Mammary epithelial cell (primary cell): ENCODE results near the gene CEP68.

Experiments
- CTCF ChIP-seq, 2 donors: IDR thresholded peaks in 1 of 2; conservative IDR thresholded peaks in 1 of 2; 2 replicates each; pipeline ENCODE4 v1.5.1; 2011 to 2012; ENCODE audit warnings: inconsistent platforms in 2 of 2, low read length in 2 of 2, mild to moderate bottlenecking in 2 of 2, control low read depth in 1 of 2, low read depth in 1 of 2; ENCODE audit not compliant: insufficient read depth in 1 of 2; ENCODE audit errors: extremely low read depth in 1 of 2
- EZH2 ChIP-seq: IDR thresholded peaks from 2 replicates; pipeline ENCODE4 v1.6.1; 2012; ENCODE audit warnings: low read length, inconsistent platforms, borderline replicate concordance

- TF ChIP-seq CTCF (conservative IDR thresholded peaks at IDR 0.05 in 1 of 2, IDR thresholded peaks at IDR 0.05 in 1 of 2; ENCODE audit: extremely low read depth in 1 of 2, insufficient read depth in 1 of 2, low read depth in 1 of 2, low read length in 2 of 2): no peak
- TF ChIP-seq EZH2: no peak
Measured at GRCh38 chr2:65097844-65098243, 41.6 kb downstream of the CEP68 start.
